ENCODE results near the gene MEPE. TPM values are rescaled to one million over a fixed set of nuclear protein-coding genes. Genes with fewer than 3 reads are reported as not detected.

The MEPE gene
- total and polyA plus RNA-seq, 4 donors, result 0.07 TPM; not detected in 3

- no peaks in the 10 kb centered on the region for H3K9me3 ChIP-seq (ENCODE audit: control insufficient read depth in 4 of 4, low read length in 3 of 4)
- no peaks in the 10 kb centered on the region for H3K4me1 ChIP-seq (ENCODE audit: control insufficient read depth in 4 of 4, insufficient read depth in 4 of 4, low read length in 3 of 4)
- no peak overlapping the region for H3K27ac ChIP-seq (ENCODE audit: low read depth in 1 of 2, low read length in 2 of 2)
- DNase-seq (ENCODE audit: low spot score), result no peak
- no peak for TF ChIP-seq CTCF (IDR thresholded peaks at IDR 0.05; ENCODE audit: low read depth, low read length, missing input control)
- no peak for TF ChIP-seq HNF4G (IDR thresholded peaks at IDR 0.05)
- TF ChIP-seq HNF4A (conservative IDR thresholded peaks at IDR 0.05), result no peak
- no peak for TF ChIP-seq EGR1 (IDR thresholded peaks at IDR 0.05; ENCODE audit: low read depth in 2 of 2)
- TF ChIP-seq GABPA (IDR thresholded peaks at IDR 0.05 in 1 of 2, conservative IDR thresholded peaks at IDR 0.05 in 1 of 2), result no peak
- no peak for TF ChIP-seq MAX (IDR thresholded peaks at IDR 0.05)
- no peak for TF ChIP-seq JUND (IDR thresholded peaks at IDR 0.05)
- no peak for TF ChIP-seq ATF3 (IDR thresholded peaks at IDR 0.05)
- TF ChIP-seq REST (IDR thresholded peaks at IDR 0.05), result no peak
- no peak for TF ChIP-seq TAF1 (conservative IDR thresholded peaks at IDR 0.05)
- TF ChIP-seq YY1 (IDR thresholded peaks at IDR 0.05), result no peak
- TF ChIP-seq RXRA (IDR thresholded peaks at IDR 0.05), result no peak
- TF ChIP-seq SP1 (IDR thresholded peaks at IDR 0.05), result no peak
- no peak for TF ChIP-seq FOXA2 (IDR thresholded peaks at IDR 0.05)
- TF ChIP-seq ZBTB33 (IDR thresholded peaks at IDR 0.05), result no peak
- TF ChIP-seq FOXA1 (IDR thresholded peaks at IDR 0.05), result no peak
- no peak for TF ChIP-seq RAD21 (IDR thresholded peaks at IDR 0.05)
- TF ChIP-seq NR2F2 (IDR thresholded peaks at IDR 0.05), result no peak
- H3K27me3 ChIP-seq (ENCODE audit: control insufficient read depth in 4 of 4, insufficient read depth in 4 of 4, low read length in 3 of 4), result no peaks in the 10 kb centered on the region
- H3K4me3 ChIP-seq (ENCODE audit: low read depth in 1 of 3, low read length in 3 of 3), result no peak overlapping the region
- H3K36me3 ChIP-seq (ENCODE audit: control insufficient read depth in 4 of 4, insufficient read depth in 3 of 4, low read depth in 1 of 4, low read length in 3 of 4), result no peaks in the 10 kb centered on the region
- 90% methylated on average over 3 of the region's 3 CpGs for WGBS
- H3K9ac ChIP-seq (ENCODE audit: low read depth in 1 of 2, low read length in 2 of 2), result no peak overlapping the region
Measured at GRCh38 chr4:87840149-87840548, 7.4 kb downstream of the MEPE start.
